Measurements from ENCODE around the gene TAF6.

TAF6 gene

GRCh38 chr7:100066953-100067352 is 52.2 kb downstream of the TAF6 start:
- no peak for DNase-seq (ENCODE audit: low spot score)

GRCh38 chr7:100065452-100066186 is 53.5 kb downstream of the TAF6 start:
- peak; percentile 28 for DNase-seq (ENCODE audit: low spot score)

- DNase-seq (ENCODE audit: low spot score) = no peak
These were observed 55.0 kb downstream of the TAF6 start for GRCh38 chr7:100064162-100064561.

- no peak for DNase-seq (ENCODE audit: low spot score)
These were observed 55.8 kb downstream of the TAF6 start for GRCh38 chr7:100063376-100063775.

GRCh38 chr7:100061518-100062193 is 57.5 kb downstream of the TAF6 start:
- DNase-seq (ENCODE audit: low spot score) = no peak

- DNase-seq (ENCODE audit: low spot score) = no peak
These were observed 59.9 kb downstream of the TAF6 start for GRCh38 chr7:100059251-100059739.
